CD4-positive, alpha-beta T cell treated with Interleukin-15 for 1 hour (primary cell): ENCODE measurements around the gene DGCR2.
"Not testable (repeated sequence)": the region's sequence is repeated elsewhere in the genome, so short reads cannot be mapped to it uniquely, and the experiment has no call there.

Source experiments
- DNase-seq: peaks from one replicate; pipeline ENCODE4 v3.0.0-alpha.2; 2020

The DGCR2 gene

GRCh38 chr22:18996376-18996900 lies 125.8 kb downstream of the DGCR2 start:
- DNase-seq: no peak

- no peak for DNase-seq
These were observed 126.9 kb downstream of the DGCR2 start for GRCh38 chr22:18995327-18995711.

- no peak for DNase-seq
These were observed 127.4 kb downstream of the DGCR2 start for GRCh38 chr22:18994701-18995326.

GRCh38 chr22:18994056-18994455 lies 128.2 kb downstream of the DGCR2 start:
- DNase-seq: no peak

- DNase-seq: no peak
These were observed 129.5 kb downstream of the DGCR2 start for GRCh38 chr22:18992543-18993198.

GRCh38 chr22:18991821-18992442 lies 130.3 kb downstream of the DGCR2 start:
- no peak for DNase-seq

- DNase-seq: no peak
These were observed 131.1 kb downstream of the DGCR2 start for GRCh38 chr22:18991138-18991432.

GRCh38 chr22:18990355-18991137 lies 131.7 kb downstream of the DGCR2 start:
- DNase-seq: no peak

- DNase-seq: no peak
These were observed 133.3 kb downstream of the DGCR2 start for GRCh38 chr22:18988958-18989357.

GRCh38 chr22:18987765-18988164 lies 134.4 kb downstream of the DGCR2 start:
- DNase-seq: no peak

- DNase-seq: not testable (repeated sequence)
These were observed 135.1 kb downstream of the DGCR2 start for GRCh38 chr22:18987114-18987513.
